ENCODE measurements around the gene CLCN7. TPM values are rescaled to one million over a fixed set of nuclear protein-coding genes. Genes with fewer than 3 reads are reported as not detected.

The CLCN7 gene
- total RNA-seq, 4 donors from 2014 or later = 50.3 to 144 (median 89.9) TPM

- TF ChIP-seq POLR2A (IDR thresholded peaks at IDR 0.05) = no peak
- no peak for TF ChIP-seq CTCF (IDR thresholded peaks at IDR 0.05)
- no peak for DNase-seq
- Histone ChIP-seq H3K4me1 (peaks cover 10 to 20% of the 10 kb centered on the region in 2 donors), H3K27ac (peak overlapping the region; percentile 78 to 81 (median 81)), H3K9me3 (no peaks in the 10 kb centered on the region), H3K36me3 (peaks cover 5 to 17% of the 10 kb centered on the region in 2 donors), H3K27me3 (no peaks in the 10 kb centered on the region), H3K4me3 (replicated peaks in 1 of 3) (peak overlapping the region; percentile 48 to 74 (median 64))
- 0 to 14% methylated on average over 4 of the region's 30 CpGs for WGBS, 2 donors
- intact Hi-C loops (cut with DNase I) = loop anchor here (5.0 kb wide), 1 partner anchor 109 kb away; no protein-coding TSS in a partner anchor
These were observed 18.9 kb upstream of the CLCN7 start for GRCh38 chr16:1493746-1494094.

- intact Hi-C loops (cut with DNase I) = loop anchor here (5.0 kb wide), 1 partner anchor 109 kb away; no protein-coding TSS in a partner anchor
- 5 to 7% methylated on average over 9 to 13 of the region's 89 CpGs for WGBS, 2 donors
These were observed 18.3 kb upstream of the CLCN7 start, which contains the start of gene TELO2 for GRCh38 chr16:1492923-1493745. TSS of gene TELO2 (plus strand) at chr16:1493360. CDS start at chr16:1494282, 922 bp downstream.

GRCh38 chr16:1492082-1492922 lies 17.5 kb upstream of the CLCN7 start:
- Histone ChIP-seq H3K27ac (peak overlapping the region in 1 of 3 donors; percentile 78), H3K27me3 (no peaks in the 10 kb centered on the region), H3K36me3 (peaks cover 5 to 13% of the 10 kb centered on the region in 2 donors), H3K4me1 (peaks cover 10 to 20% of the 10 kb centered on the region in 2 donors), H3K9me3 (no peaks in the 10 kb centered on the region), H3K4me3 (replicated peaks in 1 of 3) (peak overlapping the region in 1 of 3 donors; percentile 74)
- no peak for TF ChIP-seq POLR2A (IDR thresholded peaks at IDR 0.05)
- no peak for TF ChIP-seq CTCF (IDR thresholded peaks at IDR 0.05)
- intact Hi-C loops (cut with DNase I) = loop anchor here (5.0 kb wide), 1 partner anchor 110 kb away; no protein-coding TSS in a partner anchor
- DNase-seq = no peak
- WGBS, 2 donors = 84 to 86% methylated on average over 23 of the region's 23 CpGs

More at GRCh38 chr16:1492923-1493745, 18.3 kb upstream of the CLCN7 start, which contains the start of gene TELO2:
- Histone ChIP-seq H3K27me3 (no peaks in the 10 kb centered on the region), H3K9me3 (no peaks in the 10 kb centered on the region), H3K27ac (peak within 1 kb of the TSS; percentile 78 to 81 (median 81)), H3K4me1 (peaks cover 10 to 20% of the 10 kb centered on the region in 2 donors), H3K4me3 (replicated peaks in 1 of 3) (peak within 1 kb of the TSS; percentile 48 to 74 (median 64)), H3K36me3 (peaks cover 5 to 17% of the 10 kb centered on the region in 2 donors)
- TF ChIP-seq CTCF (IDR thresholded peaks at IDR 0.05) (no peak), POLR2A (IDR thresholded peaks at IDR 0.05) (peak in 1 of 2 donors; percentile 37)
- DNase-seq = peak; percentile 65 to 71

GRCh38 chr16:1491327-1491726 lies 16.5 kb upstream of the CLCN7 start:
- Histone ChIP-seq H3K4me3 (replicated peaks in 1 of 3) (no peak overlapping the region), H3K36me3 (peaks cover 5 to 9% of the 10 kb centered on the region in 2 donors), H3K9me3 (no peaks in the 10 kb centered on the region), H3K27me3 (no peaks in the 10 kb centered on the region), H3K4me1 (peaks cover 10 to 20% of the 10 kb centered on the region in 2 donors), H3K27ac (no peak overlapping the region)
- DNase-seq = no peak
- intact Hi-C loops (cut with DNase I) = loop anchor here (5.0 kb wide), 1 partner anchor 111 kb away; no protein-coding TSS in a partner anchor
- whole genome bisulfite sequencing, 2 donors = 84 to 87% methylated on average over 12 of the region's 12 CpGs
- TF ChIP-seq POLR2A (IDR thresholded peaks at IDR 0.05) (no peak), CTCF (IDR thresholded peaks at IDR 0.05) (no peak)

Measured in thyroid gland (tissue), 4 donors.